Activated CD4-positive, alpha-beta T cell treated with anti-CD3 and anti-CD28 coated beads, Interleukin-2, amount 50 U/mL, for 16 hours (primary cell): ENCODE results near the gene CRYGS.
"Not testable (repeated sequence)": the region's sequence is repeated elsewhere in the genome, so short reads cannot be mapped to it uniquely, and the experiment has no call there.

ENCODE experiments used
- DNase-seq: peaks from one replicate; pipeline ENCODE4 v3.0.0-alpha.2; 2020

CRYGS gene

GRCh38 chr3:186516646-186517045, 27.5 kb downstream of the CRYGS start:
- no peak for DNase-seq

- peak; percentile 70 for DNase-seq
Observed at GRCh38 chr3:186515125-186515524, 29.1 kb downstream of the CRYGS start.

DNA sequence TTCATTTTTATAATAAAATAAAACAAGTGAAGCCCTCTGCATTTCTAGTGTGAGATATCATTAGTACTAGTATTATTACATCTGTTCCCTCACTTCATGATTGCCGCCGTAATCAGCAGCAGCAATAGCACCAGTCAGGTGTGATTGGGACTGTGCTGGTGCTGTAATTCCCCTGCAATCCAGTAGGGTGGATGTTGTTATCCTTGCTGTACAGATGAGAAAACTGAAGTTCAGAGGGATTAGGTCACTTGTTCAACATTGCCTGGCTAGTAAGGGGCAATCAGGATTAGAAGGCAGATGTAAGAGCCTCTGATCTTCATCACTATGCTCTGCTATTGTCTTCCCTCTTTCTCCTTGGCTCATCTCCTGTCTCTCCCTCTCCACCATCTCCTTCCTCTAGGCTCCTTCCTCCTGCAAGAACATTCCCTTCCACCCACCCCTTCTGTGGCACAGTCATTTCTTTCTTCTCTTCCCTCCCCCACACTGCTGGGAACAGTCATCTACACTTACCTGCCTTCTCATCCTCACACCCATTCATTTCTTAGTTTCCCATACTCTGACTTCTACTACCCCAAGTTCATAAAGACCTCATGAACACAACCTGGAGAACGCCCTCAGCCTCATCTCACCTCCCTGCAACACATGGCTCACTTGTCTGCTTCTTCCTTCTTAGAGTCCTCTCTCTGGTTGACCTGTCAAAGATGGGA, 29.7 kb downstream of the CRYGS start:
- DNase-seq, result peak; percentile 73

DNA sequence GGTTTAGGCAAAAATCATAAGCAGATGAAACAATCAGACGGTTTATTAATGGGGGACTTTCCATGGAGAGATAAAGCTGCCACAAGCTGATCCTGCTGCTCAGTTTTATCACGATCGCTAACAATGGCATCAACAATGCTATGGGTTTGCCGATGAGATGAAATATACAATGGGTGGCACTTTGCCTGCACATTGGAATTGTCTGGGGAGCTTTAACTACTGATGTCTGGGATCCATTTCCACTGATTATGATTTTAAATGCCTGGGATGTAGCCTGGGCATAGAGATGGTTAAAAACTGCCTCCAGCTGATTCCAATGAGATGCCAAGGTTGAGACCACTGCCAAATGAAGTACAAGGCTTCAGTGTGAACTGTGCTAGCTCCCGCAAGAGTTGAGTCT, 30.8 kb downstream of the CRYGS start:
- DNase-seq, result no peak

- DNase-seq, result no peak
Observed at GRCh38 chr3:186512570-186513302, 31.4 kb downstream of the CRYGS start.

GRCh38 chr3:186511702-186512101, 32.5 kb downstream of the CRYGS start:
- no peak for DNase-seq

DNA sequence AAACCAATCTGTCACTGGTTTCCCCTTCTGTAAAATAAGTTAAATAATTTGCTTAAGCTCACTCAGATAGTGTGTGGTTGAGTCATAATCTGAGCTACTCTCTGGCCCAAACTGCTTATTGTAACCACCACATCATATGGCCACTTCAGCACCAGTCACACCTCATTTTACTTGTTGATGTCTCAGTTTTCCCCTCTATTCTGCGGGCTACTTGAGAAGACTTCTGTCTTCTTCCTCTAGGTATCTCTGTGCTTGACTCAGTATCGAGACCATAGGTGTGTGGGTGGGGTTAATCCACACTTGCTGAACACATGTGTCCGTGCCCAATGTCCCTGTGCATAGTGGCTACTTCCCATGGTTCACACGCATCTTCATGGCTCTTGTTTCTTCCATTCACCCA, 32.9 kb downstream of the CRYGS start:
- peak; percentile 69 for DNase-seq

DNA sequence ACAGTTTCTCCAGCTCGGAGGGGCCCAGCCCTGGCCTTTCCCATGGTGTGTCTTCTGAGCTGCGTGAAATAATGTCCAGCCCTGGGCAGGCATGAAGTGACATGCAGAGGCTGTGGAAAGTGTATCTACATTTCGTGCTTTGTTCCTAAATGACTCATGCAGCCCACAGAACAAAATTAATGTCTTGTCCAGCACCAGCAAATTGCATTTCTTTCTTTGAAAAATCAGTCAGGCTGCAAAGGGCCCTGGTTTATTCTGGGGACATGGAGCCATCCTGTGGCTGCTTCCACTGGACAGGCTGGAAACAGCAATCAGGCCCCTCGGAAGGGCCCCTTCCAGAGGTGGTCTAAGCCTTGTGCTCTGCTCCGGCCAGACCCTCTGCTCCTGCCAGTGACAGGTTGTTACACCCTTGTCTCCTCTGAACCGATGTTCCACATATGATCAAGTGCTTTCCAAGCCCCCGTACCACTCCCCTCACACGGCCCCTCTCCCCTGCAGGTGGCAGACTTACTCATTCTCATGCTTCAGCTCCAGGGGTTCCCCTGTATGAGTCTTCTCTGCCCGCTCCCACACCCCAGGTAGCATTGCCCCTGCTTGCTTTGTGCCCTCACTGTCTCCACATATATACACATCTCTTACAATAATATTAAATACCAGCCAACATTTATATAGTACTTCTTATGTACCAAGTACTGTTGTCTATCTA, 33.7 kb downstream of the CRYGS start:
- DNase-seq, result no peak

DNA sequence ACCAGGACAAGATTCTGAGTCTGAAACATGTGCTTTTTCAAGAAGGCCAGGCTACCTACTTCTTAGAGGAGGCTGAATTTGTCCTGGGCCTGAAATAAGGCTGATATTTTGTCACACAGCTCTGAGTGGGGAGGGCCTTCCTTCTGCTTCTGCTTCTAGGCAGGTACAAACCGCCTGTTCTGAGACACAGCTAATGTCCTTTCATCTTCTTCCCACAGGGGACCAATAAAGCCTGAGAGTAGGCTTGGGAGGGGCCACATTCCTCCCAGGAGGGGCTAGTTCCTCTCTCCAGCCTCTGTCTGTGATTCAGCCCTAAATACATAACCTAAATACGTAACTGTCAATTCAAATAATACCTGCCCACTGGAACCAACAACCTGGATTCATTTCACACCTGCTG, 34.8 kb downstream of the CRYGS start:
- DNase-seq, result no peak

GRCh38 chr3:186506857-186507256, 37.3 kb downstream of the CRYGS start:
- peak; percentile 45 for DNase-seq

- no peak for DNase-seq
Observed at GRCh38 chr3:186506191-186506739, 37.9 kb downstream of the CRYGS start.

DNA sequence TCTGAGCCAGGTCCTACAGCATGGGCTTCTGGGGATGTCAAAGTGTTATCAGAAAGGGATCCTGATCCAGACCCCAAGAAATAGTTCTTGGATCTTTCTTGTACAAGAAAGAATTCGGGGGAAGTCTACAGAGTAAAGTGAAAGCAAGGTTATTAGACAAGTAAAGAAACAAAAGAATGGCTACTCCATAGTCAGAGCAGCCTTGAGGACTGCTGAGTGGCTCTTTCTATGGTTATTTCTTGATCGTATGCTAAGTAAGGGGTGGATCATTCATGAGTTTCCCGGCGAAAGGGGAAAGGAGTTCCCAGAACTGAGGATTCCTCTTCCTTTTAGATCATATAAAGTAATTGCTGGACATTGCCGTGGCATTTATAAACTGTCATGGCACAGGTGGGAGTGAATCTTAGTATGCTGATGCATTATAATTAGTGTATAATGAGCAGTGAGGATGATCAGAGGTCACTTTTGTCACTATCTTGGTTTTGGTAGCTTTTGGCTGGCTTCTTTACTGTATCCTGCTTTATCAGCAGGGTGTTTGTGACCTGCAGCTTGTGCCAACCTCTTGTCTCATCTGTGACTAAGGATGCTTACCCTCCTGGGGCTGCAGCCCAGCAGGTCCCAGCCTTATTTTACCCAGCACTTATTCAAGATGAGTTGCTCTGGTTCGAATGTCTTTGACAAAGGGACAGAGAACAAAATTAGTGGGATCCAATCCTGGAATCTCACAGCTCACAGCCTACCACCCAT, 41.0 kb downstream of the CRYGS start:
- no peak for DNase-seq

DNA sequence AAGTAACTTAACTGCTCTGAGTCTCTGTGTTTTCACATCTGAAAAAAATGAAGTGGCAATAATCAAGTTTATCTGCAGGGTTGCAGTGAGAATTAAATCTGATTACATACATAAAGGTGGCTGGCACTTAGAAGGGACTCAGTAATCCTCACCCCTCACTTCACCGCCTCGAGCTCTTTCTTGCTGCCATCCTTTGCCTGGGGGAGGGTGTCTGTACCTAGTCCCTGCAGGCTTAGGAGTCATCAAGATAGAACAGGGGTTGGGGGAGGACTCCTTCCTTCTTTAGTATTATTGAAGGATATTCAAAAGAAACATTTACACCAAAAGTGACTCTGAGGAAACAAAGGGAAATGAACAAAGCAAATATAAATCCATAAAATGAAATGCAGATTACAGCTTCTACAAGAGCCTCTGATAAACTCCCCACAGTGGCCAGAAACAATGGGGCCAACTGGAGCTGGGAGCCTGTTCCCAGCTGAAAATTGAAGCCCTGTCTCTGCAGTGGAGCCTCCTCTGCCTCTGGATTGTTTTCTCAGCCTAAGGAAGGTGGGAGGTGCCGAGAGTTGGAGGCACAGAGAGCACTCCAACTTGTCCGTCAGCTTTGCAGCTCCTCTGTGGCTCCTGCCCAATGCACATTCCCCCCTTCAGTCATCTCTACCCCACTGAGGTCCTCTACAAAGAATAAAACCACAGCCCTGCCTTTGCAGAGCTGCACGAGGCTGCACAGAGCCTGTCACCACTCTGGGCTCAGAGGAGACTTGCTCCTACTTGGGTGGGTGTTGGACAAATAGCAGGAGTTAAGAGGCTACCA, 41.8 kb downstream of the CRYGS start:
- no peak for DNase-seq

GRCh38 chr3:186499949-186500348, 44.2 kb downstream of the CRYGS start:
- not testable (repeated sequence) for DNase-seq

DNA sequence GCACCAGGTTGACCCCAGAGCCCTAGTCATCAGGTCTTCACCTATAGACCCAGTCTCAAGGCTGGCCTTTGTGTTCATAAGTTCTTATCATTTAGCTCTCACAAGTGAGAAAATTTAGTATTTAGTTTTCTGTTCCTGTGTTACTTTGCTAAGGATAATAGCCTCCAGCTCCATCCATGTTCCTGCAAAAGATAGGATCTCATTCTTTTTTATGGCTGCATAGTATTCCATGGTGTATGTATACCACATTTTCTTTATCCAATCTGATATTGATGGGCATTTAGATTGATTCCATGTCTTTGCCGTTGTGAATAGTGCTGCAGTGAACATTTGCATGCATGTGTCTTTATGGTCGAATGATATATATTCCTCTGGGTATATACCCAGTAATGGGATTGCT, 46.2 kb downstream of the CRYGS start:
- DNase-seq, result not testable (repeated sequence)

GRCh38 chr3:186497608-186498007, 46.6 kb downstream of the CRYGS start:
- DNase-seq, result no peak

DNA sequence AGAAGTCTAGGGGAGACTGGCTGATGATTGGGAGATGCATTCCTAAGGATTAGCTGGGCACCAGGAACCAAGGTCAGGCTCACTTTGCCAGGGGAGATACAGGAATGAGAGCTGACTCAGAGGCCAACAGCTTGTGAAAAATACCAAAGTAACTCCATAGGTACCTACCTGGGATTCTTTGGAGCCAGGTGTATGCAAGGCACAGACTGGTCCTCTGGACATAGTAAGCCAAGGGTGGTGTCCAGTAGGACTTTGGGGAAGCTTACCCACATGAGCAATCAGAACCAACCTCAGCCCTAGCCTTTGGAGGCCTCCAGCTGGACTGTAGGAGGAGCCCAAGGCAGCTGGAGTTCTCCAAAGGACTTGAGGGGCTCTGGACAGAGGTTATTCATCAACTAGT, 47.5 kb downstream of the CRYGS start:
- no peak for DNase-seq

DNA sequence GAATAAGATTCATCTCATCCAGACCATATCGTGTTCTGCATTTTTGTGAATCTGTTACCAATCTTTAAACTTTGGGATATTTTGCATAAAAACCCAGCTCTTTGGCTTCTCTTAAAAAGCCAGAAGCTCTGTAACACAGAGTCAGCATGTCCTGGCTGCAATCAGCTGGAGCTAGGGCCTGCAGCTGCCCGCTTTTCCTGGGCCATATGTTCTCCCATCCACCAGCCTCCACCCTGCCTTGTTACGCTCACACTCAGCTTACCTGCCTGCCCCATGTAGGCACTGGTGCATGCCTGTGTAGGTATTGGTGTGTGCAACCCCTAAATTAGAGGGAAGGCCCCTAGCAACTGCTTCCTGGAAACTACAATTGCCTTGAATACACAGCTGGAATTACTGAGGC, 48.2 kb downstream of the CRYGS start:
- DNase-seq, result no peak

DNA sequence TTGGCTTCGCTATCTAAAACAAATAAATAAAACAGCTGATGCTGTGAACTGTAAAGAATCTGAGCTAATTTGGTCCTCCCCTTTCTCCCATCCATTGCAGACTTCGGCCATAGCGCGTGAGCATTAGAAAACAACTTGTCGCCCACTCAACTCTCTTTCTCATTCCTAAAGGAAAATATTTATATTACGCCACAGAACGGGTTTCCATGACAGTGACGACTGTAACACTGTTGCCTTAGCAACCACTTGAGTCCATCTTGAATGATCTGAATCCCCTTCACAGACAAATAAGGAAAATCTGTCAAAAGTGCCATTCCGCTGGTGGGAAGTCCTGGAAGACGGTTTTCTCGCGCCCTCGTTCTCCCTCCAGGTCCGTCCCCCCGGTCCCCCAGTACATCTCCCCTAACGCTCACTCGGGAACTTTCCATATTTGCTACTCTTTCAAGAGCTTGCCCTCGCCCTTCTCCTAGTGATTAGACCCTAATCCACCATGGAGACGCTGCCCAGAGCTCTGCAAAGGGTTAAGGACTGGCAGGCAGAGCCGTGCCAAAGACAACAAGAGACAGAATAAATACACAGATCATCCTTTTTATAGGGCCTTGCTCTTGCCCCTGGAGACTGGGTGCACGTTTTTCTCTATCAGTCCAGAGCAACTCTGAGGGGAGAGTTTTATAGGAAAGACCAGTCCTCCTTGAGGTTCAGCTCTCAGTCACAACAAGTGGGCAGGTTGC, 50.5 kb downstream of the CRYGS start:
- DNase-seq, result no peak

- DNase-seq, result no peak
Observed at GRCh38 chr3:186492385-186492984, 51.7 kb downstream of the CRYGS start.

- no peak for DNase-seq
Observed at GRCh38 chr3:186489507-186489906, 54.7 kb downstream of the CRYGS start.
